Cerebellar cortex (tissue), 1 donor: ENCODE data around the gene GHRHR.

ENCODE experiments used
- DNase-seq: peaks from one replicate; pipeline ENCODE4 v3.0.0-alpha.2; 2015; ENCODE audit warnings: low spot score

Gene GHRHR

GRCh38 chr7:30985756-30986155 lies 22.0 kb downstream of the GHRHR start:
- no peak for DNase-seq

- DNase-seq: no peak
Observed at GRCh38 chr7:30986331-30986730, 22.6 kb downstream of the GHRHR start.

DNA sequence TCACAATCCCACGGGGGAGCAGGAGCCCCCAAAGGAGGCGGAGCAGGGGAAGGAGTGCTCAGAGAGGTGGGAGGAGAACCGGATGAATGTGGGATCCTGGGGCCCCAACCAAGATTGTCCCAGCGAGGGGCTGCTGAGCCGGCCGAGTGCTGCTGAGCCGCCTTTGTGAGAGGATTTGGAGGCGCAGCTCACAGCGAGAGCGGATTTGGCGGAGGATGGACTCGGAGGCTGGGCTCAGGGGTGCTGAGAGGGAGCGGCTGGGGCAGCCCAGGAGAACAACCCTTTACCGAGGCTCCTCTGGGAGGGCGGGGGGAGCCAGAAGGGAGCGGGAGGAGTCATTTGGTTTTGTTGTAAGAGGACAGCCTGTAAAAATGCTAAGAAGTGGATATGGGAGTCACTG lies 23.0 kb downstream of the GHRHR start:
- no peak for DNase-seq

DNA sequence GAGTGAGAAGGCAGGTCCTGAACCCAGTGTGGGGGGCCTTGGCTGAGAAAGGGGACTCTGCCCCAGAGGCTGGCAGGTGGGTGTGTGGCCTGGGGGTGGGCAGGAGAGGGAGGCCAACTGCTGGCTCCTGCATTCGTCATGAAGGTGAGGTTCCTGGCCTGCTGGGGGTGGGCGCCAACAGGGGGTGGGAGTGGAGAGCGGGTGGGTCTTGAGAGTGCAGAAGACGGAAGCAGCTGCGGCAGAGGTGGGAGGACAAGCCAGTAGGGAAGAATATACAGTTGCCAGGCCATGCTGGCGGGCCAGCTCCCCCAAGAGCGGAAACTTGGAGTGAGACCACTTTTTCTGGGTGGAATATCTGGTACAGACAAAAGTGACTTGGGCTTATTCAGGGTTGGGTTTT lies 23.4 kb downstream of the GHRHR start:
- no peak for DNase-seq

- no peak for DNase-seq
Observed at GRCh38 chr7:30987936-30988335, 24.2 kb downstream of the GHRHR start.

DNA sequence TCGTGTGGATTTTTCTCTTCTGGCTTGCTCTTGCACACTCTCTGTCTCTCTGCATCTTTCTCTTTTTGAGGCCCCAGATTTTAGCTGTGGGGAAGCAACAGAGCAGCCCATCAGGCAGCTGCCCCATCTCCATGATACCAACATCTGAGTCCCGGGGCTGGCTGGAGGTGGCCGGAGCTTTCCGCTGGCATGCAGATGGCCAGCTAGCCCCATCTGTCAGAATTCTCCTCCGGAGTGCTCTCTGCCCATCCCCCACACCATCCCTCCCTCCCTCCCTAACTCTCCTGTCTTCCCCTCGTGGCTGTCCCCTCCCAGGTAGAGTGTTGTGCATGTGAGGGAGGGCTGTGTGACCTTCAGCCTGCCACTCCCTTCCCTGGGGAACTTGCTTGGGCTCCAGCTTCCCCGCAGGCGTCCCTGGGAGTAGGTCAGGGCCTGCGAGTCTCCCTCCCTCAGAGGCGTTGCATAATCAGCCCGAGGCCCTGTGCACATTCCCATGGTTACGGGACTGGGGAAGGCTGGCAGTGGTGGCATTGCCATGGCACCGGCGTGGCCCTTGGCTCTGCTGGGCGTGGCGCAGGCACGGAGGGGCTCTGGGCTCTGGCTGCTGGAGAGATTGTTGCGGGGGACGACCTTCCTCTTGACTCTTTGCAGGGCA lies 24.7 kb downstream of the GHRHR start:
- peak; percentile 79 for DNase-seq

- DNase-seq: no peak
Observed at GRCh38 chr7:30989008-30989823, 25.5 kb downstream of the GHRHR start.

- DNase-seq: no peak
Observed at GRCh38 chr7:30989824-30990672, 26.3 kb downstream of the GHRHR start.

DNA sequence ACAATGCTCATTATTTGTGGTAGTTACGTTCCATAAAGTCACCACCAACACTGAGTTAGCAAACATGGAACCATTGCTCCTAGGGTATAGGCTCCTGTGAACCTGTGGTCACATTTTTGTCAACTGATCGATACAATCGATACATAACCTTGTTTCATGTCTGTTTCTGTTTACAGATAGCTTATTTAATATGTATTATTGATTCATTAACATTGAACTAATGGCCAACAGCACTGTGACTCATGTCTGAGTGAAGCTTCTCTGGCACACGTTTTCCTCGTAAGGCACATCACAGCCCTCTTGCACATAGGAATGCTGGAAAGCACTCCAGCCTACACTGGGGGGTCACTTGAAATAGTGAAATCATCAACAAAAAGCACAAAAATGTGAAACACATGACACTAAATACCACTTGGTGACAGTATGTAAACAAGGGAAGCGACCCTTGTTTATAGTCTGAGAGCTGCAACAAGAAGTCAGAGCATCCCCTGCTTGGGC lies 27.0 kb downstream of the GHRHR start:
- no peak for DNase-seq

- DNase-seq: no peak
Observed at GRCh38 chr7:30992414-30992813, 28.7 kb downstream of the GHRHR start.

- peak; percentile 91 for DNase-seq
Observed at GRCh38 chr7:30994206-30995100, 30.7 kb downstream of the GHRHR start.

GRCh38 chr7:30995536-30995935 lies 31.8 kb downstream of the GHRHR start:
- DNase-seq: no peak

DNA sequence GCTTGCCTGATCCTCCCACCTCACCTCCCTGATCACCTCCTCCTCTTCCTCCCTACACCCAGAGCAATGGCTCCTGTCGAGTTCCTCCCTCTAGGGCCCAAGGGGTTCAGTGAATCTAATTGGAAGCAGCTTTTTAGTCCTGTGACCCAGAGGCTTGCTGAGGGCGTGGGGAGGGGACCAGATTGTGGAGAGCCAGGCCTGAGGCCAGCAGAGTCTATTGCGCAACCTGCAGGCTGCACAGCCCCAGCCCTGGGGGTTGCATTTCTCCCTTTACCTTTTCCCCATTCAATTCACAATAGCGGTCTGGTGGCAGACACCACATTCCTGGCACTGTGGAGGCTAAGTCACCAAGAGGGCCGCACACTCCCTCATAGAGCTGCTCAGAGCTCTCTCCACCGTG lies 32.5 kb downstream of the GHRHR start:
- DNase-seq: no peak

DNA sequence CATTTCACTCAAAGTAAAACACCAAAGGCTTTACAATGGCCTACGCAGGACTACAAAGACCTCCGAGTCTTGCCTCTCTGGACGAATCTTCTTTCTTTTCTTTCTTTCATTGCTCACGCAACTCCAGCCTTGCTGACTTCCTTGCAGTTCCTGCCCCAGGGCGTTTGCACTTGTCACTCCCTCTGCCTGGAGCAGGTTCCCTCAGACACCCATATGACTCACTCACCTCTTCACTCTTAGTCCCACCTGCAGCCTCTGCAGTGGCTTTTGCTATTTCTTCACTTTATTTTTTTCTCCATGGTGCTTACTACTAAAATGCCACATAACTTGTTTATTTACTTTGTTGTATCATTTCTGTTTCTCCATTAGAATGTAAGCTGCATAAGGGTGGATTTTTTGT lies 33.1 kb downstream of the GHRHR start:
- no peak for DNase-seq

GRCh38 chr7:30997316-30997715 lies 33.6 kb downstream of the GHRHR start:
- no peak for DNase-seq

DNA sequence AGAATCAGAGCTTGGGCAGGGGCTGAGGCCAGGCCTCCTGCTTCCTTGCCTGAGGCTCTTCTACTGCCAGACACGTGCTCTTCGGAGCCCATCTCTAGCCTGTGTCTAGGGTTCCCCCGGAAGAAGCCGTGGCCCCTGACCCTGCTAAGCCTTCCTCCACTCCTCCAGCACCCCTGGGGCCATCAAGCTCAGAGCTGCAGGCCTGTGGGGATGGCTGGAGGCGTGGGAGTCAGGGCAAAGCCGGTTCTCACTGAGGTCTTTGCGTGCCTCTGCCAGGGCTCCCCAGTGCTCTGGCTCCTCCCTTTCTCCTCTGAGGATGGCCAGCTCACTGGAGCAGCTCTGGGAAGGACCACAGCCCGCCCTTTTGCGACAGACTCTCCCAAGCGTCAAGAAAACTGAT lies 34.4 kb downstream of the GHRHR start:
- no peak for DNase-seq

GRCh38 chr7:31000161-31000693 lies 36.5 kb downstream of the GHRHR start:
- DNase-seq: no peak

GRCh38 chr7:31000779-31001178 lies 37.0 kb downstream of the GHRHR start:
- DNase-seq: no peak

- no peak for DNase-seq
Observed at GRCh38 chr7:31002256-31002655, 38.5 kb downstream of the GHRHR start.

- DNase-seq: no peak
Observed at GRCh38 chr7:31003097-31003496, 39.3 kb downstream of the GHRHR start.

GRCh38 chr7:31003721-31004120 lies 40.0 kb downstream of the GHRHR start:
- DNase-seq: no peak
